Dedifferentiated amniotic fluid mesenchymal stem cell (primary cell): ENCODE measurements around the gene RMDN3.

Experiments used
- DNase-seq: peaks from one replicate; pipeline ENCODE4 v3.0.0-alpha.2; 2016; ENCODE audit errors: extremely low spot score

The RMDN3 gene

GRCh38 chr15:40754883-40755811 lies at the start of gene RMDN3:
TSS of gene RMDN3 (minus strand) at chr15:40755254. CDS start at chr15:40754783, 471 bp downstream.
- DNase-seq, result peak; percentile 88

GRCh38 chr15:40803688-40804087 lies 48.6 kb upstream of the RMDN3 start:
- DNase-seq, result no peak

- DNase-seq, result no peak
Measured at GRCh38 chr15:40803076-40803475, 48.0 kb upstream of the RMDN3 start.

- no peak for DNase-seq
Measured at GRCh38 chr15:40799523-40799922, 44.5 kb upstream of the RMDN3 start.

GRCh38 chr15:40796512-40796911 lies 41.5 kb upstream of the RMDN3 start:
- no peak for DNase-seq

GRCh38 chr15:40796041-40796440 lies 41.0 kb upstream of the RMDN3 start:
- DNase-seq, result no peak

GRCh38 chr15:40793216-40793989 lies 38.3 kb upstream of the RMDN3 start:
- peak; percentile 74 for DNase-seq

- DNase-seq, result no peak
Measured at GRCh38 chr15:40792394-40792793, 37.3 kb upstream of the RMDN3 start.

GRCh38 chr15:40790718-40791117 lies 35.7 kb upstream of the RMDN3 start:
- DNase-seq, result no peak

- DNase-seq, result no peak
Measured at GRCh38 chr15:40789999-40790398, 34.9 kb upstream of the RMDN3 start.

GRCh38 chr15:40789119-40789518 lies 34.1 kb upstream of the RMDN3 start:
- no peak for DNase-seq

GRCh38 chr15:40787991-40788390 lies 32.9 kb upstream of the RMDN3 start:
- DNase-seq, result no peak

GRCh38 chr15:40787344-40787841 lies 32.3 kb upstream of the RMDN3 start:
- no peak for DNase-seq

- DNase-seq, result no peak
Measured at GRCh38 chr15:40785814-40786213, 30.8 kb upstream of the RMDN3 start.

- no peak for DNase-seq
Measured at GRCh38 chr15:40785164-40785563, 30.1 kb upstream of the RMDN3 start.

GRCh38 chr15:40782609-40783227 lies 27.7 kb upstream of the RMDN3 start:
- no peak for DNase-seq

- DNase-seq, result peak; percentile 66
Measured at GRCh38 chr15:40776537-40777141, 21.6 kb upstream of the RMDN3 start.

- DNase-seq, result no peak
Measured at GRCh38 chr15:40775740-40776536, 20.9 kb upstream of the RMDN3 start.

- no peak for DNase-seq
Measured at GRCh38 chr15:40775007-40775406, 20.0 kb upstream of the RMDN3 start.

- DNase-seq, result no peak
Measured at GRCh38 chr15:40773902-40774301, 18.8 kb upstream of the RMDN3 start.

GRCh38 chr15:40773496-40773895 lies 18.4 kb upstream of the RMDN3 start:
- no peak for DNase-seq
